NCI-H2107 treated with DMSO at 0.1 percent for 48 hours (cell line): ENCODE results near the gene CARMIL1.

ENCODE experiments used
- DNase-seq: peaks from one replicate; lab custom pipeline; 2025; ENCODE audit not compliant: unreplicated experiment; lab: John Stamatoyannopoulos, UW

CARMIL1 gene

DNA sequence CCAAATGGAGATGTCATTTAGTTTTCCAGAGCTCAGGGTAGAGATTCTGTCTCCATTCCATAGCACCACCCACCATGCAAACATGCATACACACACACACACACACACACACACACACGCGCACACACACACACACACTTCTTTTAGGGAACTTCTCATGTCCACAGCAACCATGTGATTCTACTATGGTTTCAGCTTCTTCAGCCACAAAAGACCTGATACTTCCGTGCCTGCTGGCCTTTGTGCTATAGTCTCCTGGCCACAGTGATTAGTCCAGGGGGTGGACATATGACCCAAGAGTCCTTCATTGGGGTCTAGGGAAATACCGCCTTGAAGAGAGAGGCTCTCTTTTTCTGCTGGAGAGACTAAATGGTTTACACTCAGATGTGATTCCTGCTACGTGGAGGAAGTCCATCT, 53.5 kb downstream of the CARMIL1 start:
- DNase-seq, result no peak

DNA sequence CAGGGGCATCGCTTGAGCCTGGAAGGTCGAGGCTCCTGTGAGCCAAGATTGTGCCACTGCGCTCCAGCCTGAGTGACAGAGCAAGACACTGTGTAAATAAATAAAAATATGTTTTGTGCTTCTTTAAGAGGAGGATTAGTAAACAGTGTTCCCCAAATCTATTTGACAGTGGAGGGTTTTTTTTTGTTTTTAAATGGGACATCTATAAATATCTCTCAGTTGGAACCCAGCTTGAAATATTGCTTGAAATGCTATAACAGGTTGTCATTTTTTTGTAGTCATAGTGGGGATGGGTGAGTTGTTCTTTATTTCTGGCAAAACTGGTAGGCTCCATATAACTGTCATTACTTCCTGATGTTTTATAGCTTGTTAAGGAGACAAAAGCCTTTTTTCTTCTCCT, 54.3 kb downstream of the CARMIL1 start:
- no peak for DNase-seq

DNA sequence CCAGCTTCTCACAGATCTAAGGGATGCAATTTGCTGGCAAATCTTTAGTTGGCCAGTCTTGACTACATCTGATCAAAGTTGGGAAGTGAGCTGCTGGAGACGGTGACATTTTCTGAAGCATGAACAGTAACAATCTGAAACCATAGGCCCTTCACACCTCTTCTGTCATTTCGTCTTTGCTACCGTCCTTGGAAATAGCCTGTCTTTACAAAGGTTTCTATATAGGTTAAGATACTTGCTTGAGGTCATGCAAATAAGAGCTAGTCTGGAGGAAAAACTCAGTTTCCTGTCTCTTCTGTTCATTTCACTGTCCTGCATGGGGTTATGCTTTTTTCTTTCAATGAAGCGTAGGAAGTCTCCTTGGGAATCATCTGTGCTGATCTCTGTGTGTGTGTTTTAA, 55.6 kb downstream of the CARMIL1 start:
- DNase-seq, result no peak

DNA sequence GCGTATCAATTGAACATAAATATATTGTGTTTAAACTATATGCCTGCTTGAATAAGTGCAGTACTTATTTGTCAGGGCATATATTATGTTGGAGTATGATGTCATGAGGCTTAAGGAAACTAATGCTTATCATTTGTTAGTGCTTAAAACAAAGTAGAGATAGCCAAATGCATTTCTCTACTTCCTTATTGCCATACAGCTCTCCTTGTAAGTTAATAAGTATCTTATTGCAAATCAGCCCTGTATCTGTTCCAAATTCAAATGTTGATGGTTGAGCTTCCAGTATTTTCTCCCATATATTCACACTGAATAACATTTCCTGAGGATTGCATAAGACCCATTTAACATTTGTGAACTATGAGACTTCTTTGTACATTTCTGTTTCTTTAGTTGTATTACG, 57.8 kb downstream of the CARMIL1 start:
- DNase-seq, result no peak

DNA sequence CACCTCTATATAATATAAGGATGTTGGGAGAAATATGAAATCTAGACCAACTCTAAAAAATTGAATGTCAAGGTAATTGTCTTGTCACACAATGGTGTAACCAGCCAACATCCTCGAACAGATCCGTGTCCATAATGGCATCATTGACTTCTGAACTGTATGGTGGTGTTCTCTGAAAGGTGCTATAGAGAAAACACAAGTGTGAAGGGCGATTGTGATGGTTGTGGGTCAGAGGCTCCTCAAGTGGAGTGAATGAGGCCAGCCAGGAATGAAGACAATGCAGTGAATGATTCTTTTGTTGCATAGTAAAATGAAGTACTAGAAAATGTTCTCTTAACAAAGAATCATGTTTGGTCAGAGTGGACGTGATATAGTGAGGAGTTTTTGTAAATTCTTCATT, 58.3 kb downstream of the CARMIL1 start:
- no peak for DNase-seq

DNA sequence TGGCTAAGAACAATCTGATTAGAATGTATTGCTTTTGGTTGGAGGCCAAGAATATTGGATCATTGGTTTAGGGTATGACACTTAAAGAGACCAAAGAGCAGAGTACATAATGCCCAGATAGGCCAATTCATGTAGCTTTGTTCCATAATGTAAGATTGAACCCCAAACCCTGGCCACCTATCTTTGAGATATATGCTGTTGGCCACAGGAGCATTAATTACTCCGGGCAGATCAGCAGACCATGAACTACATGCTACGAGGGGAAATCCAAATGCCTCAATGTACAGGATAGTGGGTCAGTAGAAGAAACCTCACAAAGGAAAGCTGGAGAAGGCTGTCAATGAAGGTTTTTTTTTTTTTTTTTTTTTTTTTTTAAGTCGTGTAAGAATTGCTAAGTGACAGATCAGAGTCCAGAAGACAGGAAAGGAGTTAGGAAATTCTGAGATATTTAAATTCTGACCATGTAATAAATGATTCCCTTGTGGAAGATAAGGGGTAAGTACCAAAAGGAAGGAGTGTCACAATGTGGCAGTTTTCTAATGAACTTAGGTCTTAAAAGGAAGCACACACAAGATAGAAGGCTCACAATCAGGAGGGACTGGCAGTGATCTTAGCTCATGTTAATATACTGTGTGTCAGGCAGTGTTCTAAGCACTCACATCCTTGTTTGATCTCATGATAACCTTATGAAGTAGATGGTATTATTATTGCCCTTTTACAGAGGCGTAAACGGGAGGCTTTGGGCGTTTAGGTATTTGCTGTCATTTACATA, 61.4 kb downstream of the CARMIL1 start:
- DNase-seq, result no peak

DNA sequence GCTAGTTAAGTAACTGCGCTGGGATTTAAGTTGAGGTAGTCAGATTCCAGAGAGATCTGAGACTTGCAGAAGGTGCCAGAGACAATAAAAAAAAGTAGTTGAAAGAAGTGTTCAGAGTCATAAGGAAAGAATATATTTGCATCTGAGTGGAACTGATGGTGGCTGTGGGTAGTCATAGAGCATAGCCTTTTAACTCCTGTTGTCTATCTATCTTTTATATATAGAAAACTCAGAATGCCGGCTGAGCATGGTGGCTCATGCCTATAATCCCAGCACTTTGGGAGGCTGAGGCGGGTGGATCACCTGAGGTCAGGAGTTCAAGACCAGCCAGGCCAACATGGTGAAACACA, 62.0 kb downstream of the CARMIL1 start:
- DNase-seq, result no peak

DNA sequence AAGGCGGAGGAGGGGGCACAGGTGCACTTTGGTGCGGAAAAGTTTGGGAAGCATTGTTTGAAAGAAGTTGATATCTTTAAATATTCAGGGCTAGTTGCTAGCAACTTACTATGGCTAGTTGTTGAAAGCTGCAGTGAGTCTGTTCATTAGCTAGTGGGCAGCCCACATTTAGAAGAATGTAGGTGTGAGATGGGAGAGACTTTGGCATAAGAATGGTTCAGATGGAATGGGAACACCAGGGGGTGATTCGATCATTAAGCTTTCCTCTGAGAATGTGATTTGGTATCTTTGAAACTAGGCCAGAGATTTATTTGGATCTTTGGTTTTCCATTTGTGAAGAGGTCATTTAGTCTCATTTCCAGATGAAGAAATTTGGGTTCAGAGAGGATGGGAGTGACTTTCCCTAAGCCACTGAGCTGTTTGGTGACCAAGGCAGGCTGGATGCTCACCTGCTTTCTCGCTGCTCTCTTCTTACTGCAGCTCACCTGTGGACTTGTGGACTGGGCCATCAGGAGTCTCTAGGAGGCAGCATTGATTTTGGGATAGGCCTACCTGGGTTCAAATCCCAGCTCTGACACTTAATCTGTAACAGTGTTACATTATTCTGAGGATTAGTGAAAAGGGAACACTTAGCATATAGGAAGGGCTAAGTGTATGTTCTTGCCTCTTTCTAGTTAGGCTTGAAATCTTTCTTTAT, 62.9 kb downstream of the CARMIL1 start:
- DNase-seq, result no peak

DNA sequence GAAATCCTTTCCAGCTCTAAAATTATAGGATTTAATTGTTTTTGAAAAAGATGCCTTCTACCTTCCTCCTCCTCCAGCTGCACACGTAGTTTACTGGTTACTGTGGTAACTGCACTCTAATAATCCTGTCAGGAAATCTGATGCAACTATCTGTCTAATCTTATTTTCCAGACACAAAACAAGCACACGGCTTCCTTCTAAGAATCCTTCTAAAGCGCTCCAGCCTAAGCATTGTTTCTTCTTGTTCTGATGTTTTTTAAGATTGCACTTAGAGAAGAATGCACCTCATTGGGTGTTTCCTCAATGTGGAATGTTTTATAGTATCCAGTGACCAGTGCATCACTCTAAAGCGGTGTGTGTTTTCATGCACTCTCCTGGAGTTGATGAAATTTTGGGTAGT, 63.6 kb downstream of the CARMIL1 start:
- no peak for DNase-seq

DNA sequence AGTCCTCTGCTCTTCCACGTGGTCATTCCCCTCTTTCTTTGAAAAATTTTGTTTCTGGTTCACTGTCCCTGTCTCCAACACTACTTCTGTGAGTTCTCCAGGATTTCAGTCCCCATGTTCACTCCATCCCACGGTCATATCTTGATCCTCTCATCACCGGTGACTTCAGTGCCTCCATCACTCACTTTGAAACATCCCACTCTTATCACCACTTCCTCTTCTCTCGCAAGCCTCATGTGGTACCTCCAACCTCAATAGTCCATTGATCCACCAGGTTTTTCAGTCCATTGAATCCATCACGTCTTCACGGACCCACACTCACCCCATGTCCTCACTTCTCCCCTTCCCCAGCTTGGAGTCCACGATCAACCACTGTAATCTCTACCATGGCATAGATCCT, 64.8 kb downstream of the CARMIL1 start:
- no peak for DNase-seq

DNA sequence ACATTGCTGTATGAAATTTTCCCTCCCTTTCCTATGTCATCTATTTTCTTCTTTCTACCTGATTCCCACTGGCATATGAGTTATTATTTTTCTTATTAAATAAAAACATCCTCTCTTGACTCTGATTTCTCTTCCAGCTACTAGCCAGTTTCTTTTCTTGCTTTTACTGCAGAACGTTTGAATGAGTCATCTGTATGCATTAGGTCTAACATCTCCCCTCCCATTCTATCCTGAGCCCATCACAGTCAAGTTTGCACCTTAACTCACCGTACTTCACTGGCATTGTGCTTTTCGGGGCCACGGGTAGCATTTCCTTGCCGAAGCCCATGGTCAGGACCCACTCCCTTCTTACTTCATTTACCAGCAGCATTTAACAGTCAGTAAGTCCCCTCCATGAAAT, 65.7 kb downstream of the CARMIL1 start:
- DNase-seq, result no peak

DNA sequence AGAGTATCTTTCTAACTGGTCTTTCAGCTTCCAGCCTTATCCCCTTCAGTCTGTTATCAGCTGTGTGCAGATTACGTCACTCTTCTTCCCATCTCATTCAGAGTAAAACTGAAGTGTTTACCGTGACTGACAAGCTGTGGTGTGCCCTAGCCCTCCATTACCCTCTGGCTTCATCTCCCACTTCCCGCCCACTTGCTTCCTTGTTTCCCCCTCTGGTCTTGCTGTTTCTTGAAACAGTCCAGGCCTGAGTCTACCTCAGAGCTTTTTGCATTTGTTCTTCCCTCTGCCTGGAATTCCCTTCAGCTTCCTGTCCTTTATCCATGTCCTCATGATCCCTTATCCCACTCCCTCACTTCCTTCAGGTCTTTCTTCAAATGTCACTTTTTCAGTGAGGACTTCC, 66.9 kb downstream of the CARMIL1 start:
- DNase-seq, result peak; percentile 58

DNA sequence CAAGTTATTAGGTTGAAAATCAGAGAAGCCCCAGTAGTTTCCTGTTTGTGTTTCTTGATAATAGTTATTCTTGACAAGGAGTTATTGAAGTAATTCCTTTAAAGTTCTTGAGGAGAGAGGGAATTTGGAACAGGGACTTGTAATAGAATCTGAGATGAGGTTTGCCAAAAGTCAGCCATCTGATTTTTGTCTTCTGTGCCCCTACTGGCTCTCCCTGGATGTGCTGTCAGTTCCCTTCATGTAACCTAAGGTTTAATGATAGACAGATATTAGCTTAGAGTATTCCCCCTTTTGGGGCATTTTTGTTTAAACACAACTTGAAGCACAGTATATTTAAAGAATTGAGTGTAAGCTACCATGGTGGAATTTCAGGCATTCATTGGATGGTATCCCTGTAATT, 71.4 kb downstream of the CARMIL1 start:
- no peak for DNase-seq

DNA sequence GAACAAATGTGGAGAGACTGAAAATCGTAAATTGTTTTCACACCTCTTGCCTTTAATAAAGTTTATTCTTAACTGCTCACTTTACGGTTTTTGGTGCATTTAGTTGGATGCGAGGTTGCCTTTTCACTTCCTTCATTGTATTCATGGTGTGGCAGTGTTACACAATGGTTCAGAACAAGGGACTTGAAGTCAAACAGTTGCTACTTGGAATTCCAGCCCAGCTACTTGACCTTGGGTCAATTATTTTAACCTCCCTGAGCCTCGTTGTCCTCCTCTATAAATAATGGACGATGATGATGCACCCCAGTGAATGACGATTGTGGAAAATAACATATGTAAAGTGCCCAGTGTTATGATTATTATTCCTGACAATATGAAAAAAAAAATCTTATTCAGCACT, 72.3 kb downstream of the CARMIL1 start:
- DNase-seq, result no peak

DNA sequence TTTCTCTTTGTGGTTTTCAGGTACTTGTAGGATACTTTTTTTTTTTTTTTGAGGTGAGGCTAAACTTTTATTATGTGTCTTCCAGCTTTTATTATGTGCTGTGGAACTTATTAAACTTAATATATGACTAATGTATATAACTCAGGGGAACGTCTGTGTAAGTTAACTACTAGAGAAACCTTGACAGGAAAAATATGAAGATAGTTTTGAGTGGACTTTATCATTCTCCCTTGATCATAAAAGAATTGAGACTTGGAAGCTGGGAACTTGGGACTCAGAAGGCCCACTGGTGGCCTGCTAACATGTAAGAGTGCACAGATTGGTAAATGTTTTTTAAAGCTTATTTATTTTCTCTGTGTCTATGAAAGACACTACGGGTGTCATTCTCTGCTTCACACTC, 73.1 kb downstream of the CARMIL1 start:
- DNase-seq, result no peak

DNA sequence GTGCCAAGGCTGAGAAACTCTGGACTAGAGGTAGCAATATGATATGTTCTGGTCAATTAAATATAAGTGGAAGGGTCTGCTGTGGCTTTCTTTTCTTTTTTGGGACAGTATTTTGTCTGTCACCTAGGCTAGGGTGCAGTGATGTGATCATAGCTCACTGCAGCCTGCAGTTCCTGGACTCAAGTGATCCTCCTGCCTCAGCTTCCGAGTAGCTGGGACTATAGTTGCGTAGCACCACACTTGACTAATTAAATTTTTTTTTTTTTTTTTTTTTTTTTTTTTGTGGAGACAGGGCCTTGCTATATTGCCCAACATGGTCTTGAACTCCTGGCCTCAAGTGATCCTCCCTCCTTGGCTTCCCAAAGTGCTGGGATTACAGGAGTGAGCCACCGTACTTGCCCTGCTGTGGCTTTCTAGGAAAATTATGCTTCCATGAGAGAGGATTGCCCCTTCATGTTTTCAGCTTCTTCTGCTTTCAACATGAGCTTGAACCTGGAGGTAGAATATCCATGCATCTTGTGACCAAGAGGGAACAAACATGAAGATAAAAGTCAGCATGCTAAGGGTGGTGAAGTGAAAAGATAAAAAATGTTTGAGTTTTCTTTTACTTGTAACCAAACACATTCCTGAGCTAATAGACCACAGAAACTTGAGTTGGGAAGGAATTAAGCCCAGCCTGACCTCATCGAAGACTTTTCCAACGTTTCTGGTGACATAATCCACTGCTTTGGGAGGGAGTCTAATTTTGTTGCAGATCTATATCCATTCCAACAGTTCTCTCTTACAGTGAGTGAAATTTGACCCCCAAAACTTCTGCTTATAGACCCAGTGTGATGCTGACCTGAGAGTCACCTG, 75.1 kb downstream of the CARMIL1 start:
- no peak for DNase-seq

DNA sequence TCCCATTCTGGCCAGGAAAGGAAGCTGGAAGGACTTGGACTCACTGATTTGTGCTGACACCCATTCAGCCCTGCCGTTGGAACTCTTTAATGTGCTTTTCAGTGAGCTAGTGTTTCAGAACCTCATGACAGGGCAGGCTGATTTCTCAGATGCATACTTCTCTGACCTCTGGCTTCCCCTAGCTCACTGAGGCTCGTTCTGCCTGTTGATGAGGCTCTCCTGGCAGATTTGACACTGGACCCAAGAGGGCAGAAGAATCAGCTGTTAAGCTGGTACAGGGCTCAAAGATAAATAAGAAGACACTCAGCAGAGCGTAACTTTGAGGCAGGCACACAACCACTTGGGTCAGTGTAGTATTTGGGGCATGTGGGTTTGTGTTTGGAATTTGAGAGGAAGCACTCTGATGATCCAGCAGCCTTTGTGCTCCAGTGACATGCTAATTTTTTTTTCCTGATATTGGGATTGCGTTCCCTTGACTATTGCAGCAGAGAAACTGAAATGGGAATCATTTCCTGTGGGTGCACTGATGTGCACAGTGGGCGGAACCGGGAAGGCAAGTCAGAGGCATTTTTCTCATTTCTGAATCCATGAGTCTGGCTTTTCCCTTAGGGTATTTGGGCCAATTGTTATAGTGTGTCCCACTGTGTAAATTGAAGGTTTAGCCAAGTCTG, 80.2 kb downstream of the CARMIL1 start:
- no peak for DNase-seq

DNA sequence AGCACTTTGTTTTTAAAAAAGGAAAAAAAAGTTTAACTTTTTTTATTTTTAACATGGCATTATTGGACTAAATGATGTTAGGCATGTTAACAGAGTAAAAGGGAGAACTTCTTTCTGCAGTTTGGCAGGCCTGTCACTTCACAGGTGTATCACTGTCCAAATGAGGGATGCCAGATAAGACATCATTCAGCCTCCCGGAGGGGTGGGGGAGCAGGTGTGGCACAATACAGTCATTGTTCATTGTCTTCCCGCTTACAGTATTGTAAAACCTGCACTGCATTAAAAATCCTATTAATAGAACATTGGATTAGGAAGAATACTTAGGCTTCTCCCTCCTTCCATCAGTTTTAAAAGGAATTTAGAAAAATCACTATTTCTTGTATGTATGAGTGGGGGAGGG, 80.7 kb downstream of the CARMIL1 start:
- no peak for DNase-seq

DNA sequence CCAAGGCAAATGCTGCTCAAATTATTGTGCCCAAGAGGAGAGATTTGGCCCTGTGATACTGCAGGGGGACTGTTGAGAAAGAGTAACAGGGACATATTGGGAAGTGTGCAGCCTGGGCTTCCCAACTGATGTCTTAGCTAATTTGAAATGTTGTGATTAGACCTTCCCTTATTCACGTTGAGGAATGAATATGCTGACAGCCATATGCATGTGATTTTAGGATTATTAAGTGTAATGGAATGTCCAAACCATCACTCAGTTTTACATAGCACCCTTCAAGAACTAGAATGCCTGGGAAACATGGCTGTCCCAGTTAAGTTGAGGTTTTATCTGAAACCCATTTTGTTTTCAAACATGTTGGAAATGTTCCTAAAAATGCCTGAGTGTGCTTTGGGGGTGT, 81.4 kb downstream of the CARMIL1 start:
- DNase-seq, result no peak

DNA sequence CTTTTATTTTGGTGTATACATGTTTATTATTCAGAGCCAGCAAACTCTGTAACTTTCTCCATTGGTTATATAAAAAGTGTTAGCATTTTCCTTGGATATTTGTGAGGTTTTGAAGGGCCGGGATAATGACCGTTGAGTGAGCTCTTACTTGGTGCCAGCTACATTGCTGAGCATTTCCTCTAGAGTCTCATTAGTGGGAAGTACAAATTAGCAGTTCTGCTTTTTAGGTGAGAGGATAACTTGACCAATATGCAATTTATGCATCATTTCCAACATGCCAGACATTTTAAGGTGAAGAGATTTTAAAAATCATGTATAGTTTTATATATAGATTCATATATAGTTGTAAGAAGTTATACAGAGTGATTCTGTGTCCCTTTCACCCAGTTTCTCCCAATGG, 84.3 kb downstream of the CARMIL1 start:
- DNase-seq, result no peak

DNA sequence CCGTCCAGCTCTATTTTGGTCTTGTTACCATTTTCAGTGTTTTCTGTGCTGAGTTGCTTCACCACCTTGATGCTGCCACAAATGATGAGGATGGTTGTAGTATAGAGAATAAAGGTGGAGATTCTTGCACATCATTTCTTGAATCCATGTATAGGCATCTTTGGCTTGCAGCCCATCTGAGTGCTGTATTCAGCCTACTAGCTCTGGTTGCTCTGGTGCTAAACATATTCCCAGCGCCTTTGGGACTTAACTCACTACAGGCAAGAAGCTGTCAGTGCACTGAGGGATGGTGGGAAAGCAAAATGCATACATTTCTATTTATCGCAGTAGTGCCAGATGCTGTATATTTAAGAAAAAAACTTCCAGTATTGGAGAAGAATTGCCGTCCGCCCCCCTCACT, 86.0 kb downstream of the CARMIL1 start:
- DNase-seq, result no peak
